ENCODE data around the gene TOMM70. TPM values are rescaled to one million over a fixed set of nuclear protein-coding genes. Genes with fewer than 3 reads are reported as not detected.
A peak's percentile ranks its signal among the peaks of the same experiment; 100 is the strongest.

The TOMM70 gene
- total and polyA plus RNA-seq, 10 donors, result 10.6 to 37.2 (median 30.4) TPM

DNA sequence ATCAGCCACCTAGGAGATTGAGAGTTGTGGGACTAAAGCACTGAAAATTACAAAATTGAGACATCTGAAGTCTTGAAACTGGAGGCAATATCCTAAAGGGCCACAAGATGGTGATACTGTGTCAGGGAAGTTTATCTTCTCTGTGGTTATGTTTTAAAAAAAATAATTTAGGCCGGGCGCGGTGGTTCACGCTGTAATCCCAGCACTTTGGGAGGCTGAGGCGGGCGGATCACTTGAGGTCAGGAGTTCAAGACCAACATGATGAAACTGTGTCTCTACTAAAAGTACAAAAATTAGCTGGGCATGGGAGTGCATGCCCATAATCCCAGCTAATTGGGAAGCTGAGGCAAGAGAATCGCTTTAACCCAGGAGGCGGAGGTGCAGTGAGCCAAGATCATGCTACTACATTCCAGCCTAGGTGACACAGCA lies 84.2 kb downstream of the TOMM70 start:
- H3K4me1 ChIP-seq, result peaks cover 0 to 25% (median 12%) of the 10 kb centered on the region in 6 donors
- intact Hi-C loops (cut with DNase I; ENCODE audit: low total_unique reads), result loop anchor here (10.0 kb wide), 1 partner anchor 278 kb away; no protein-coding TSS in a partner anchor
- peaks cover 0 to 71% (median 20%) of the 10 kb centered on the region in 6 donors for H3K36me3 ChIP-seq
- DNase-seq, result no peak
- TF ChIP-seq POLR2AphosphoS5 (IDR thresholded peaks at IDR 0.05), result no peak
- TF ChIP-seq CTCF (IDR thresholded peaks at IDR 0.05 in 8 of 11, conservative IDR thresholded peaks at IDR 0.05 in 3 of 11), result peak; percentile 49 to 80 (median 64)
- no peak for TF ChIP-seq POLR2A (IDR thresholded peaks at IDR 0.05)
- WGBS, 5 donors, result 23 to 32% (median 27%) methylated on average over 8 of the region's 8 CpGs
- peak overlapping the region in 3 of 8 donors; percentile 9 to 44 (median 31) for H3K27ac ChIP-seq
- H3K4me3 ChIP-seq, result no peak overlapping the region
- H3K9me3 ChIP-seq, result no peaks in the 10 kb centered on the region
- H3K27me3 ChIP-seq (replicated peaks in 1 of 7), result no peaks in the 10 kb centered on the region

Other genes with a start within 250 kb of the TOMM70 start
- gene TBC1D23, start 140.1 kb downstream of the TOMM70 start, total RNA-seq, result 10 to 100 TPM; 38.3 to 61.4 (median 44.7) TPM
- gene TBC1D23, start 140.1 kb downstream of the TOMM70 start, polyA plus RNA-seq, result 10 to 100 TPM; 16.1 to 19.4 (median 18.7) TPM
- gene NIT2, start 66.3 kb downstream of the TOMM70 start, total RNA-seq, result 10 to 100 TPM; 16.8 to 29.3 (median 24.7) TPM
- 10 to 100 TPM; 23.9 to 30.8 (median 26.0) TPM for gene NIT2, start 66.3 kb downstream of the TOMM70 start, polyA plus RNA-seq
- gene LNP1, start 450 bp upstream of the TOMM70 start, total RNA-seq, result 1 to 10 TPM; 1.2 to 2.6 (median 1.6) TPM
- 1 to 10 TPM in 1 of 3 donors, under 1 TPM in 2; 0.52 to 1.5 (median 0.96) TPM for gene LNP1, start 450 bp upstream of the TOMM70 start, polyA plus RNA-seq
- gene TMEM45A, start 91.5 kb upstream of the TOMM70 start, total RNA-seq, result 10 to 100 TPM in 2 of 7 donors, 1 to 10 TPM in 5; 4.4 to 13.4 (median 6.3) TPM
- gene TMEM45A, start 91.5 kb upstream of the TOMM70 start, polyA plus RNA-seq, result 1 to 10 TPM; 1.2 to 3.7 (median 1.9) TPM
- gene ADGRG7, start 208.5 kb upstream of the TOMM70 start, total RNA-seq, result not detected
- not detected for gene ADGRG7, start 208.5 kb upstream of the TOMM70 start, polyA plus RNA-seq